HCT116 (cell line): ENCODE data around the gene COMMD10. TPM values are rescaled to one million over a fixed set of nuclear protein-coding genes. Genes with fewer than 3 reads are reported as not detected.

Source experiments
- ATAC-seq: fragments of 200-7000 bp; cut with Tn5 transposase; 2 replicates; pipeline ENCODE4 v1.9.1; 2020; ENCODE audit warnings: mild to moderate bottlenecking, moderate library complexity
- BruUV-seq: library from RNA; stranded (reverse); fragments of 400-500 nt; replicated peaks from 2 replicates; lab custom pipeline; 2021; lab: Mats Ljungman, UMichigan
- CTCF ChIA-PET: fragments of 300-600 bp; sonication (Branson Sonifier 250); formaldehyde crosslinking; loops from one replicate; lab custom pipeline; 2021; ENCODE audit warnings: antibody characterized with exemption; lab: Charles Lee
- POLR2A ChIA-PET: fragments of 300-600, 350-600 bp; sonication (Branson Sonifier 250); formaldehyde crosslinking; loops from one replicate; lab custom pipeline; 2021; ENCODE audit warnings: antibody characterized with exemption; lab: Charles Lee
- RAD21 ChIA-PET, 2 experiments: fragments of 300-600 bp; sonication (Branson Sonifier 250); formaldehyde crosslinking; loops; one replicate each; lab custom pipeline; 2023; ENCODE audit warnings: low total read pairs in 2 of 2; ENCODE audit not compliant: uncharacterized antibody in 2 of 2, unreplicated experiment in 2 of 2, low non-redundant PET in 1 of 2; lab: Charles Lee
- DNase-seq: peaks from one replicate; pipeline ENCODE4 v3.0.0-alpha.2; 2010; ENCODE audit warnings: low read depth, low spot score
- H2AFZ ChIP-seq: fragments of 200-600 bp; shearing (Covaris generic), sonication (generic); 2 replicates; pipeline ENCODE4 v1.6.1; 2017; ENCODE audit warnings: low read depth, mixed run types, mixed read lengths, antibody characterized with exemption, low read length; ENCODE audit not compliant: poor library complexity, severe bottlenecking
- H3K27ac ChIP-seq: 2 replicates; pipeline ENCODE4 v1.5.1; 2012; ENCODE audit warnings: low read depth, low read length
- H3K27me3 ChIP-seq: fragments of 200-600 bp; sonication (generic); 2 replicates; pipeline ENCODE4 v1.6.1; 2016; ENCODE audit warnings: mixed run types, low read length, mixed read lengths; ENCODE audit not compliant: insufficient read depth
- H3K36me3 ChIP-seq, 2 experiments: fragments of 200-500 bp in 1 of 2; fragments of 200-600 bp in 1 of 2; sonication (Bioruptor generic) in 1 of 2; sonication (generic) in 1 of 2; 2 replicates each; pipeline versions ENCODE4 v1.5.1 to v1.6.1; 2014 to 2016; ENCODE audit warnings: low read length in 2 of 2, inconsistent platforms in 1 of 2, mixed read lengths in 1 of 2, mixed run types in 1 of 2; ENCODE audit not compliant: insufficient read depth in 2 of 2, control insufficient read depth in 1 of 2
- H3K4me1 ChIP-seq, 2 experiments: fragments of 200-600 bp in 1 of 2; sonication (generic) in 1 of 2; 2 replicates each; pipeline versions ENCODE4 v1.5.1 to v1.6.1; 2012 to 2017; ENCODE audit warnings: low read length in 2 of 2, inconsistent platforms in 1 of 2, mild to moderate bottlenecking in 1 of 2, mixed read lengths in 1 of 2, mixed run types in 1 of 2, moderate library complexity in 1 of 2; ENCODE audit not compliant: insufficient read depth in 2 of 2, control insufficient read depth in 1 of 2
- H3K4me2 ChIP-seq: fragments of 200-600 bp; sonication (generic); 2 replicates; pipeline ENCODE4 v1.6.1; 2017; ENCODE audit warnings: mixed run types, low read length, mixed read lengths
- H3K4me3 ChIP-seq, 2 experiments: fragments of 200-600 bp in 1 of 2; sonication (generic) in 1 of 2; replicated peaks in 1 of 2; 2 replicates each; pipeline ENCODE4 v1.5.1; 2011 to 2016; ENCODE audit warnings: low read length in 2 of 2, control low read depth in 1 of 2, low read depth in 1 of 2, mild to moderate bottlenecking in 1 of 2, mixed read lengths in 1 of 2, mixed run types in 1 of 2
- H3K79me2 ChIP-seq: fragments of 200-600 bp; sonication (generic); 2 replicates; pipeline ENCODE4 v1.6.1; 2017; ENCODE audit warnings: mild to moderate bottlenecking, mixed run types, low read length, moderate library complexity, mixed read lengths; ENCODE audit not compliant: insufficient read depth
- H3K9ac ChIP-seq: fragments of 200-600 bp; sonication (generic); 2 replicates; pipeline ENCODE4 v1.6.1; 2016; ENCODE audit warnings: low read length, mixed read lengths
- H3K9me2 ChIP-seq: fragments of 200-600 bp; sonication (generic), shearing (Covaris generic); 2 replicates; pipeline ENCODE4 v1.6.1; 2017; ENCODE audit warnings: mixed run types, mild to moderate bottlenecking, moderate library complexity; ENCODE audit not compliant: insufficient read depth
- H3K9me3 ChIP-seq, 2 experiments: fragments of 200-500 bp in 1 of 2; fragments of 200-600 bp in 1 of 2; sonication (Bioruptor generic) in 1 of 2; sonication (generic) in 1 of 2; 2 replicates each; pipeline ENCODE4 v1.6.1; 2014 to 2017; ENCODE audit warnings: low read length in 2 of 2, mixed read lengths in 2 of 2, inconsistent platforms in 1 of 2, low read depth in 1 of 2, mild to moderate bottlenecking in 1 of 2, mixed run types in 1 of 2, moderate library complexity in 1 of 2; ENCODE audit not compliant: control insufficient read depth in 1 of 2, insufficient read depth in 1 of 2
- H4K20me1 ChIP-seq: fragments of 200-600 bp; sonication (generic), shearing (Covaris generic); 2 replicates; pipeline ENCODE4 v1.6.1; 2017; ENCODE audit warnings: mixed run types, mild to moderate bottlenecking, moderate library complexity; ENCODE audit not compliant: insufficient read depth
- ATF3 ChIP-seq: IDR thresholded peaks from 2 replicates; pipeline ENCODE4 v1.6.1; 2012
- CTCF ChIP-seq, 3 experiments: fragments of 200-600 bp in 1 of 3; sonication (generic) in 1 of 3; IDR thresholded peaks in 2 of 3; conservative IDR thresholded peaks in 1 of 3; 2 replicates each; pipeline ENCODE4 v1.5.1; 2012 to 2017; ENCODE audit warnings: low read depth in 2 of 3, low read length in 2 of 3, antibody characterized with exemption in 1 of 3, borderline replicate concordance in 1 of 3, control low read depth in 1 of 3, mild to moderate bottlenecking in 1 of 3, mixed read lengths in 1 of 3, mixed run types in 1 of 3, moderate library complexity in 1 of 3; ENCODE audit not compliant: insufficient read depth in 1 of 3
- ELF1 ChIP-seq: IDR thresholded peaks from 2 replicates; pipeline ENCODE4 v1.6.1; 2012; ENCODE audit warnings: low read depth, borderline replicate concordance
- EZH2 ChIP-seq: fragments of 200-600 bp; sonication (generic); IDR thresholded peaks from 2 replicates; pipeline ENCODE4 v1.6.1; 2017; ENCODE audit warnings: antibody characterized with exemption, mixed run types
- EZH2phosphoT487 ChIP-seq: fragments of 200-600 bp; IDR thresholded peaks from 2 replicates; pipeline ENCODE4 v1.6.1; 2018; ENCODE audit warnings: antibody characterized with exemption, borderline replicate concordance
- JUND ChIP-seq: IDR thresholded peaks from 2 replicates; pipeline ENCODE4 v1.6.1; 2012
- MAX ChIP-seq: IDR thresholded peaks from 2 replicates; pipeline ENCODE4 v1.6.1; 2012
- POLR2A ChIP-seq: IDR thresholded peaks from 2 replicates; pipeline ENCODE4 v1.7.0; 2011; ENCODE audit warnings: borderline replicate concordance; ENCODE audit not compliant: insufficient read depth, insufficient read length; ENCODE audit errors: extremely low read depth
- SP1 ChIP-seq: IDR thresholded peaks from 2 replicates; pipeline ENCODE4 v1.6.1; 2012; ENCODE audit warnings: low read depth
- SRF ChIP-seq: IDR thresholded peaks from 2 replicates; pipeline ENCODE4 v1.6.1; 2012; ENCODE audit warnings: low read depth
- TCF7L2 ChIP-seq: IDR thresholded peaks from 2 replicates; pipeline ENCODE4 v1.7.0; 2011; ENCODE audit warnings: borderline replicate concordance, inconsistent platforms; ENCODE audit not compliant: insufficient read depth, insufficient read length; ENCODE audit errors: extremely low read depth
- YY1 ChIP-seq: IDR thresholded peaks from 2 replicates; pipeline ENCODE4 v1.6.1; 2011; ENCODE audit warnings: low read length, low read depth, moderate library complexity, mild to moderate bottlenecking; ENCODE audit not compliant: insufficient replicate concordance; ENCODE audit errors: extremely low read depth
- ZNF274 ChIP-seq: fragments of 200-500 bp; sonication (Bioruptor generic); IDR thresholded peaks from 2 replicates; pipeline ENCODE4 v1.6.1; 2014; ENCODE audit warnings: mild to moderate bottlenecking, low read depth, low read length, inconsistent platforms
- intact Hi-C: fragments of 100-400 bp; cut with micrococcal nuclease; formaldehyde crosslinking; loops from 2 replicates; pipeline ENCODE4 v1.10.0; 2022
- total RNA-seq: library from RNA; stranded (reverse); gene quantifications from one replicate; pipeline ENCODE4 v1.2.1, GENCODE V29; 2021; ENCODE audit not compliant: unreplicated experiment

The COMMD10 gene
- total RNA-seq, 1 experiment from 2014 or later: 35.3 TPM

GRCh38 chr5:116071211-116071610, 13.6 kb upstream of the COMMD10 start:
- H3K4me3 ChIP-seq: no peak overlapping the region
- CTCF ChIA-PET: no interaction called here
- DNase-seq (no peak), ATAC-seq (no peak)
- no peaks in the 10 kb centered on the region for H3K27me3 ChIP-seq
- POLR2A ChIA-PET: no interaction called here
- intact Hi-C loops: no loop called here
- H3K27ac ChIP-seq: no peak overlapping the region
- H4K20me1 ChIP-seq: no peaks in the 10 kb centered on the region
- H3K79me2 ChIP-seq: no peaks in the 10 kb centered on the region
- H3K36me3 ChIP-seq: peaks cover 0 to 9% of the 10 kb centered on the region in 2 experiments; a peak in 1 of 4 replicates
- RAD21 ChIA-PET: no interaction called here
- H3K9me2 ChIP-seq: no peaks in the 10 kb centered on the region; the same call in 1 of the 2 replicates
- H2AFZ ChIP-seq: no peak overlapping the region
- no peaks in the 10 kb centered on the region for H3K9me3 ChIP-seq
- BruUV-seq: no TSS peak
- H3K4me2 ChIP-seq: no peak overlapping the region
- TF ChIP-seq SP1: no peak
- no peak for TF ChIP-seq ZNF274
- TF ChIP-seq YY1: no peak
- no peak for TF ChIP-seq EZH2phosphoT487
- no peak for TF ChIP-seq TCF7L2
- H3K9ac ChIP-seq: no peak overlapping the region
- H3K4me1 ChIP-seq: peaks cover 0 to 28% of the 10 kb centered on the region in 2 experiments; a peak in 2 of 4 replicates

- H2AFZ ChIP-seq: no peak overlapping the region
- ChIA-PET RAD21 (no interaction called here), POLR2A (interaction anchor here (1.1 to 1.4 kb wide), 2 partner anchors 10 to 11 kb away, joined by 3 read pairs; partner anchors contain the start of gene COMMD10), CTCF (no interaction called here)
- no peak for DNase-seq
- no peaks in the 10 kb centered on the region; the same call in 1 of the 2 replicates for H3K9me2 ChIP-seq
- no peaks in the 10 kb centered on the region for H4K20me1 ChIP-seq
- H3K27me3 ChIP-seq: no peaks in the 10 kb centered on the region
- H3K4me3 ChIP-seq: no peak overlapping the region
- peak; percentile 30; the same call in 1 of the 2 replicates for ATAC-seq
- intact Hi-C loops: no loop called here
- no peak overlapping the region for H3K9ac ChIP-seq
- no peaks in the 10 kb centered on the region for H3K9me3 ChIP-seq
- peaks cover 0 to 9% of the 10 kb centered on the region in 2 experiments; a peak in 1 of 4 replicates for H3K36me3 ChIP-seq
- H3K79me2 ChIP-seq: no peaks in the 10 kb centered on the region
- H3K4me2 ChIP-seq: no peak overlapping the region
- peaks cover 0 to 19% of the 10 kb centered on the region in 2 experiments; a peak in 2 of 4 replicates for H3K4me1 ChIP-seq
- TSS peak; percentile 40 for BruUV-seq
- TF ChIP-seq JUND (no peak), POLR2A (no peak), SRF (no peak), ATF3 (no peak), YY1 (no peak), ZNF274 (no peak), CTCF (IDR thresholded peaks at IDR 0.05 in 2 of 3, conservative IDR thresholded peaks at IDR 0.05 in 1 of 3; ENCODE audit: borderline replicate concordance in 1 of 3, insufficient read depth in 1 of 3, low read depth in 2 of 3, low read length in 2 of 3) (no peak), MAX (no peak), EZH2 (no peak), ELF1 (no peak), EZH2phosphoT487 (no peak)
- TF ChIP-seq, all 23 proteins: peak for 0
- H3K27ac ChIP-seq: no peak overlapping the region
Measured at GRCh38 chr5:116075191-116075831, 9.5 kb upstream of the COMMD10 start.
